SK-N-DZ (cell line): ENCODE data around the gene KCTD7.
"Not testable (repeated sequence)": the region's sequence is repeated elsewhere in the genome, so short reads cannot be mapped to it uniquely, and the experiment has no call there.

Experiments used
- DNase-seq: peaks from one replicate; pipeline ENCODE4 v3.0.0-alpha.2; 2015; ENCODE audit warnings: low spot score

The KCTD7 gene

DNA sequence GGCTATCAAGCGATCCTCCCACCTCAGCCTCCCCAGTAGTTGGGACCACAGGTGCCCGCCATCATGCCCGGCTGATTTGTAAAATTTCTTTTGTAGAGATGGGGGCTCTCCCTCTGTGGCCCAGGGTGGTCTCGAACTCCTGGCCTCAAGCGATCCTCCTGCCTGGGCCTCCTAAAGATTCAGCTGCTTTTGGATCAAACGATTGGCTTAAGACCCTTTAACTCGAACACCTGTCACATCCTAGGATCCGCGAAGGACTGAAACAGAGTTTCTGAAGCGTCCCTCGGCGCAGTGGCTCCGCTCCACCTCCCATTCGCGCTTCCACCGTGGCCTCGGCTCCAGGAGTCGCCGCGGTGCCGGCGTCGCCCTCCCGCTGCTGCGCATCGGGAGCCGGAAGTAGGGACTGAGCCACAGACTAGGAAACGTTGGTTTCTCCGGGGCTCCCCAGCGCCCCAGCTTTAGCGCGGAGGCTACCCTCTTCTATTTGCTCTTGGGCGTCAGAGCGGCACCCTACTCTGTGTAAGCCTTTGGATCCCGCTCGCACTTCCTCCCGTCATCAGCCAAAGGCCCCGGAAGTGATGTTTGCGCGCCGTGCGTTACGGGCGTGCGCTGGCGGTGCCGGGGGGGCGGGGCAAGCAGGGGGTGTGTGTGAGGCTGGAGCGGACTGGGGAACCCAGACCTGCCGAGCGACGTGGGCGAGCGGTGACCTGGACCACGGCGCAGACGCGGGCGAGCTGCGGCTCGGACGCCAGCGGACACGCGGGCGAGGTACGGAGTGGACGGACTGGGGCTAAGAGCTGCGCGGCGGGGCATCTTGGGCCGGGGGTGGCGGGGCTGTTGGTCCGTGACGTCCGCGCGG is 53.0 kb downstream of the KCTD7 start:
- DNase-seq, result peak; percentile 90

- no peak for DNase-seq
These were observed 53.8 kb downstream of the KCTD7 start for GRCh38 chr7:66682350-66683093.

DNA sequence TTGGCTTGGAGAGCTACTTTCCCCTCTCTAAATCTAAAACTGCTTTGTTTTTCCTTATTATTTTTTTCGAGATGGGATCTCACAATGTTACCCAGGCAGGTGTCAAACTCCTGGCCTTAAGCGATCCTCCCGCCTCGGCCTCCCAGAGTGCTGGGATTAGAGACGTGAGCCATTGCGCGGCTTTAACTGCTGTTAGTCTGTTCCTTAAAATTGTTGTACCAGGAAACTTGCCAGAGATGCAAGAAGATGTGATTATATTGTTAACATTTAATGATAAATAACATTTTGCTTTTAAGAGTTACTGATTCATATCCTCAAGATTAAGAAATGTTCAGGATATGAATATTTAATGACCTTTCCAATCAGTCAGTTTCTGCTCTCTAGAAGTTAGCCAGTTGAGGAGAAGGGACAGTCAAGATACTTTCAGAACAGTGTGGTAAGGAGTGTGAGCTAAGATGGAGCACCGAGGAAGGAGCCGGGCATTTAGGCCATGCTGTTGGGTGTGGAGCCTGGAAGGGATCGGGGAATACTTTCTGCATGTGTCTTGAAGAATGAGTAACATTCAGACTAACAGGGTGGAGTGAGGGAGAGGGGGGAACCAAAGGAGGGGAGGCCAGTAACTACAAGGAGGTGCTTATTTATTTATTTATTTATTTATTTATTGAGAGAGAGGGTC is 54.6 kb downstream of the KCTD7 start:
- DNase-seq, result not testable (repeated sequence)

DNA sequence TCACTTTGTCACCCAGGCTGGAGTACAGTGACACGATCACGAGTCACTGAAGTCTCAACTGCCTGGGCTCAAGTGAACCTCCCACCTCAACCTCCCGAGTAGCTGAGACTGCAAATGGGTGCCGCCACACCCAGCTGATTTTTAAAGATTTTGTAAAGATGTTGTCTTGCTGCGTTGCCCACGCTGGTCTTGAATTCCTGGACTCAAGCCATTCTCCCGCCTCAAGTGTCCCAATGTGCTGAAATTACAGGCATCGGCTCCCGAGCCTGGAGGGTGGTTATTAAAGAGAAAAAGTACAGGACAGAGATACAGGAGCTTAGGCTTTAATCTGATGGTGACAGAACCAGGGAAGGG is 55.1 kb downstream of the KCTD7 start:
- no peak for DNase-seq

GRCh38 chr7:66685663-66686062 is 57.0 kb downstream of the KCTD7 start:
- not testable (repeated sequence) for DNase-seq

DNA sequence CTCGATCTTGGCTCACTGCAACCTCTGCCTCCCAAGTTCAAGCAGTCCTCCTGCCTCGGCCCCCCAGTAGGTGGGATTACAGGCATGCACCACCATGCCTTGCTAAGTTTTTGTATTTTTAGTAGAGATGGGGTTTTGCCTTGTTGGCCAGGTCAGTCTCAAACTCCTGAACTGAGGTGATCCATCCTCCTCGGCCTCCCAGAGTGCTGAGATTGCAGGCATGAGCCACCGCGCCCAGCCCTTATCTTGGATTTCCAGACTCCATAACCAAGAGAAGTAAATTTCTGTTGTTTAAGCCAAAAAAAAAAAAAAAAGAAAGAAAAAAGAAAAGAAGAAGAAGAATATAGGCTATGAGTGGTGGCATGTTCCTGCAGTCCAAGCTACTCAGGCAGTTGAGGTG is 58.5 kb downstream of the KCTD7 start:
- no peak for DNase-seq

DNA sequence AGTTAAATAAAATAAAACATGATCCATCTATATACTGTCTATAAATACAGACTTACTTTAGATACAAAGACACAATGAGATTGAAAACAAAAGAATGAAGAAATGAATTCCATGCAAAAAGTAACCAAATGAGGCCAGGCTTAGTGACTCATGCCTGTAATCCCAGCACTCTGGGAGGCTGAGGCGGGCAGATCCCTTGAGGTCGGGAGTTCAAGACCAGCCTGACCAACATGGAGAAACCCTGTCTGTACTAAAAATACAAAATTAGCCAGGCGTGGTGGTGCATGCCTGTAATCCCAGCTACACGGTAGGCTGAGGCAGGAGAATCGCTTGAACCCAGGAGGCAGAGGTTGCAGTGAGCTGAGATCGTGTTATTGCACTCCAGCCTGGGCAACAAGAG is 59.0 kb downstream of the KCTD7 start:
- not testable (repeated sequence) for DNase-seq

GRCh38 chr7:66689081-66689480 is 60.4 kb downstream of the KCTD7 start:
- no peak for DNase-seq

- no peak for DNase-seq
These were observed 64.7 kb downstream of the KCTD7 start for GRCh38 chr7:66693331-66693730.
